ENCODE data around the gene BAX. TPM values are rescaled to one million over a fixed set of nuclear protein-coding genes. Genes with fewer than 3 reads are reported as not detected.

Gene BAX
- total RNA-seq, 2 donors from 2014 or later, result 191 to 711 TPM

- Mint-ChIP-seq H3K9me3 (no peaks in the 10 kb centered on the region), H3K36me3 (peaks cover 19 to 22% of the 10 kb centered on the region in 2 donors), H3K27ac (peak overlapping the region; percentile 96 to 100)
- ATAC-seq (peak; percentile 30 to 48), DNase-seq (ENCODE audit: low spot score in 2 of 2) (peak in 1 of 2 donors; percentile 83)
Measured at GRCh38 chr19:48965806-48966540, 11.3 kb downstream of the BAX start.

- peaks cover 19 to 22% of the 10 kb centered on the region in 2 donors for H3K36me3 Mint-ChIP-seq
Measured at GRCh38 chr19:48966541-48967345, 12.1 kb downstream of the BAX start.

GRCh38 chr19:48967346-48968178, 12.9 kb downstream of the BAX start:
- ATAC-seq, result no peak
- no peak for DNase-seq (ENCODE audit: low spot score in 2 of 2)

More at GRCh38 chr19:48966541-48967345, 12.1 kb downstream of the BAX start:
- Mint-ChIP-seq H3K27ac (peak overlapping the region; percentile 96 to 100), H3K9me3 (no peaks in the 10 kb centered on the region)
- no peak for ATAC-seq
- no peak for DNase-seq (ENCODE audit: low spot score in 2 of 2)

GRCh38 chr19:48968179-48968661, 13.5 kb downstream of the BAX start:
- ATAC-seq, result no peak
- Mint-ChIP-seq H3K27ac (peak overlapping the region; percentile 51 to 96), H3K36me3 (peaks cover 19 to 22% of the 10 kb centered on the region in 2 donors), H3K9me3 (no peaks in the 10 kb centered on the region)
- DNase-seq (ENCODE audit: low spot score in 2 of 2), result no peak

More at GRCh38 chr19:48967346-48968178, 12.9 kb downstream of the BAX start:
- peaks cover 19 to 22% of the 10 kb centered on the region in 2 donors for H3K36me3 Mint-ChIP-seq
- no peaks in the 10 kb centered on the region for H3K9me3 Mint-ChIP-seq
- H3K27ac Mint-ChIP-seq, result peak overlapping the region; percentile 96 to 100

- DNase-seq (ENCODE audit: low spot score in 2 of 2), result no peak
- ATAC-seq, result no peak
- Mint-ChIP-seq H3K27ac (peak overlapping the region in 1 of 2 donors; percentile 96), H3K9me3 (no peaks in the 10 kb centered on the region), H3K36me3 (peaks cover 19 to 22% of the 10 kb centered on the region in 2 donors)
Measured at GRCh38 chr19:48968813-48969218, 14.1 kb downstream of the BAX start.

- Mint-ChIP-seq H3K9me3 (no peaks in the 10 kb centered on the region), H3K36me3 (peaks cover 19 to 22% of the 10 kb centered on the region in 2 donors), H3K27ac (peak overlapping the region; percentile 44 to 96)
- ATAC-seq, result peak in 1 of 2 donors; percentile 7
- DNase-seq (ENCODE audit: low spot score in 2 of 2), result no peak
Measured at GRCh38 chr19:48969276-48970138, 14.8 kb downstream of the BAX start.

- H3K27ac Mint-ChIP-seq, result peak overlapping the region in 1 of 2 donors; percentile 44
- ATAC-seq (no peak), DNase-seq (ENCODE audit: low spot score in 2 of 2) (no peak)
- no peaks in the 10 kb centered on the region for H3K9me3 Mint-ChIP-seq
- H3K36me3 Mint-ChIP-seq, result peaks cover 17 to 21% of the 10 kb centered on the region in 2 donors
Measured at GRCh38 chr19:48970139-48970766, 15.6 kb downstream of the BAX start.

GRCh38 chr19:48970923-48971395, 16.3 kb downstream of the BAX start:
- H3K36me3 Mint-ChIP-seq, result peaks cover 10 to 14% of the 10 kb centered on the region in 2 donors
- H3K27ac Mint-ChIP-seq, result no peak overlapping the region
- no peaks in the 10 kb centered on the region for H3K9me3 Mint-ChIP-seq
- ATAC-seq (peak; percentile 47 to 60), DNase-seq (ENCODE audit: low spot score in 2 of 2) (peak; percentile 75 to 85)

- Mint-ChIP-seq H3K9me3 (no peaks in the 10 kb centered on the region), H3K36me3 (peaks cover 6 to 20% of the 10 kb centered on the region in 2 donors), H3K27ac (no peak overlapping the region)
- ATAC-seq (peak in 1 of 2 donors; percentile 68), DNase-seq (ENCODE audit: low spot score in 2 of 2) (no peak)
Measured at GRCh38 chr19:48975947-48976847, 21.5 kb downstream of the BAX start.

GRCh38 chr19:48977061-48977460, 22.4 kb downstream of the BAX start:
- ATAC-seq (no peak), DNase-seq (ENCODE audit: low spot score in 2 of 2) (no peak)
- no peaks in the 10 kb centered on the region for H3K9me3 Mint-ChIP-seq
- H3K36me3 Mint-ChIP-seq, result peaks cover 6 to 24% of the 10 kb centered on the region in 2 donors
- H3K27ac Mint-ChIP-seq, result no peak overlapping the region

- DNase-seq (ENCODE audit: low spot score in 2 of 2) (no peak), ATAC-seq (no peak)
- H3K9me3 Mint-ChIP-seq, result no peaks in the 10 kb centered on the region
- H3K27ac Mint-ChIP-seq, result no peak overlapping the region
- H3K36me3 Mint-ChIP-seq, result peaks cover 6 to 21% of the 10 kb centered on the region in 2 donors
Measured at GRCh38 chr19:48982280-48982679, 27.6 kb downstream of the BAX start.

GRCh38 chr19:48985711-48986110, 31.0 kb downstream of the BAX start:
- Mint-ChIP-seq H3K27ac (no peak overlapping the region), H3K9me3 (no peaks in the 10 kb centered on the region), H3K36me3 (peaks cover 0 to 23% of the 10 kb centered on the region in 2 donors)
- DNase-seq (ENCODE audit: low spot score in 2 of 2) (no peak), ATAC-seq (no peak)

- DNase-seq (ENCODE audit: low spot score in 2 of 2) (no peak), ATAC-seq (no peak)
- no peaks in the 10 kb centered on the region for H3K9me3 Mint-ChIP-seq
- H3K36me3 Mint-ChIP-seq, result peaks cover 0 to 23% of the 10 kb centered on the region in 2 donors
- H3K27ac Mint-ChIP-seq, result no peak overlapping the region
Measured at GRCh38 chr19:48986211-48986610, 31.5 kb downstream of the BAX start.

- peaks cover 0 to 21% of the 10 kb centered on the region in 2 donors for H3K36me3 Mint-ChIP-seq
- ATAC-seq, result peak; percentile 19 to 30
- no peak for DNase-seq (ENCODE audit: low spot score in 2 of 2)
- H3K9me3 Mint-ChIP-seq, result no peaks in the 10 kb centered on the region
- H3K27ac Mint-ChIP-seq, result peak overlapping the region in 1 of 2 donors; percentile 16
Measured at GRCh38 chr19:48987323-48987722, 32.6 kb downstream of the BAX start.

Measured in activated naive CD4-positive, alpha-beta T cell treated with anti-CD3 and anti-CD28 coated beads, Interleukin-2, amount 50 U/mL, for 72 hours (primary cell).